NCI-H748 (cell line): ENCODE results near the gene RIMBP3B.
"Not testable (repeated sequence)": the region's sequence is repeated elsewhere in the genome, so short reads cannot be mapped to it uniquely, and the experiment has no call there.

Source experiments
- DNase-seq: peaks from one replicate; lab custom pipeline; 2025; ENCODE audit not compliant: unreplicated experiment; lab: John Stamatoyannopoulos, UW

RIMBP3B gene

GRCh38 chr22:21407792-21408191, 24.2 kb downstream of the RIMBP3B start:
- DNase-seq: not testable (repeated sequence)

- not testable (repeated sequence) for DNase-seq
Observed at GRCh38 chr22:21416375-21416774, 32.8 kb downstream of the RIMBP3B start.

- DNase-seq: not testable (repeated sequence)
Observed at GRCh38 chr22:21417227-21417746, 33.7 kb downstream of the RIMBP3B start, which contains the start of gene HIC2. Gene HIC2, plus strand, starts transcription at chr22:21417371. Its CDS starts 25,461 bp downstream, at chr22:21442832.

GRCh38 chr22:21417853-21418252, 34.3 kb downstream of the RIMBP3B start:
- not testable (repeated sequence) for DNase-seq

- not testable (repeated sequence) for DNase-seq
Observed at GRCh38 chr22:21418974-21419638, 35.6 kb downstream of the RIMBP3B start.

- DNase-seq: not testable (repeated sequence)
Observed at GRCh38 chr22:21420180-21420763, 36.7 kb downstream of the RIMBP3B start.

- DNase-seq: not testable (repeated sequence)
Observed at GRCh38 chr22:21424084-21424709, 40.6 kb downstream of the RIMBP3B start.

GRCh38 chr22:21434378-21435233, 51.1 kb downstream of the RIMBP3B start:
- not testable (repeated sequence) for DNase-seq

GRCh38 chr22:21435998-21436810, 52.7 kb downstream of the RIMBP3B start:
- DNase-seq: not testable (repeated sequence)

GRCh38 chr22:21438013-21438412, 54.5 kb downstream of the RIMBP3B start:
- not testable (repeated sequence) for DNase-seq
